ENCODE measurements around the gene TRPM2. TPM values are rescaled to one million over a fixed set of nuclear protein-coding genes. Genes with fewer than 3 reads are reported as not detected.

TRPM2 gene
- total RNA-seq, 3 donors from 2014 or later = 1.5 to 10.3 (median 7.2) TPM

DNA sequence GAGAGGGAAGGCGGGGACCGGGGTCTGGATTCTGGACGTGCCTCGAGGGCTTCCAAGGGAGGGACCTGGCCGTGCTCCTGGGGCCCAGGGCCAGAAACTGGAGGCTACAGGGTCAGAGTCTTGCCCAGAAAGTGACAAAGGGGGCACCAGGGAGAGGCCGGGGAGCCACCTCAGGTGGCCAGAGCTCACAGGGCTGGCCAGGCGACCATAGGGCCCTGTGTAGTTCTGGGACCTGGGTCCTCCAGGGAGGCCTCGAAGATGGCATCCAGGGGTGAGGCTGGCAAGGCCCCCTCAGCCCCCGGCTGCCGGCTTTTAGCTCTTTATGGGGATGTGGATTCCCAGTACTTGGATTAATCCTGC, 87.6 kb downstream of the TRPM2 start:
- peak in 1 of 3 donors; percentile 30 for DNase-seq
- Histone ChIP-seq H3K4me3 (no peak overlapping the region), H3K4me1 (ENCODE audit: low read depth) (no peaks in the 10 kb centered on the region), H3K9me3 (no peaks in the 10 kb centered on the region), H3K36me3 (ENCODE audit: low read depth) (no peaks in the 10 kb centered on the region)
- TF ChIP-seq, protein P1, sequence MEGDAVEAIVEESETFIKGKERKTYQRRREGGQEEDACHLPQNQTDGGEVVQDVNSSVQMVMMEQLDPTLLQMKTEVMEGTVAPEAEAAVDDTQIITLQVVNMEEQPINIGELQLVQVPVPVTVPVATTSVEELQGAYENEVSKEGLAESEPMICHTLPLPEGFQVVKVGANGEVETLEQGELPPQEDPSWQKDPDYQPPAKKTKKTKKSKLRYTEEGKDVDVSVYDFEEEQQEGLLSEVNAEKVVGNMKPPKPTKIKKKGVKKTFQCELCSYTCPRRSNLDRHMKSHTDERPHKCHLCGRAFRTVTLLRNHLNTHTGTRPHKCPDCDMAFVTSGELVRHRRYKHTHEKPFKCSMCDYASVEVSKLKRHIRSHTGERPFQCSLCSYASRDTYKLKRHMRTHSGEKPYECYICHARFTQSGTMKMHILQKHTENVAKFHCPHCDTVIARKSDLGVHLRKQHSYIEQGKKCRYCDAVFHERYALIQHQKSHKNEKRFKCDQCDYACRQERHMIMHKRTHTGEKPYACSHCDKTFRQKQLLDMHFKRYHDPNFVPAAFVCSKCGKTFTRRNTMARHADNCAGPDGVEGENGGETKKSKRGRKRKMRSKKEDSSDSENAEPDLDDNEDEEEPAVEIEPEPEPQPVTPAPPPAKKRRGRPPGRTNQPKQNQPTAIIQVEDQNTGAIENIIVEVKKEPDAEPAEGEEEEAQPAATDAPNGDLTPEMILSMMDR (IDR thresholded peaks at IDR 0.05) = no peak
- no peak for ATAC-seq
- intact Hi-C loops (cut with DNase I, micrococcal nuclease) = no loop called here

DNA sequence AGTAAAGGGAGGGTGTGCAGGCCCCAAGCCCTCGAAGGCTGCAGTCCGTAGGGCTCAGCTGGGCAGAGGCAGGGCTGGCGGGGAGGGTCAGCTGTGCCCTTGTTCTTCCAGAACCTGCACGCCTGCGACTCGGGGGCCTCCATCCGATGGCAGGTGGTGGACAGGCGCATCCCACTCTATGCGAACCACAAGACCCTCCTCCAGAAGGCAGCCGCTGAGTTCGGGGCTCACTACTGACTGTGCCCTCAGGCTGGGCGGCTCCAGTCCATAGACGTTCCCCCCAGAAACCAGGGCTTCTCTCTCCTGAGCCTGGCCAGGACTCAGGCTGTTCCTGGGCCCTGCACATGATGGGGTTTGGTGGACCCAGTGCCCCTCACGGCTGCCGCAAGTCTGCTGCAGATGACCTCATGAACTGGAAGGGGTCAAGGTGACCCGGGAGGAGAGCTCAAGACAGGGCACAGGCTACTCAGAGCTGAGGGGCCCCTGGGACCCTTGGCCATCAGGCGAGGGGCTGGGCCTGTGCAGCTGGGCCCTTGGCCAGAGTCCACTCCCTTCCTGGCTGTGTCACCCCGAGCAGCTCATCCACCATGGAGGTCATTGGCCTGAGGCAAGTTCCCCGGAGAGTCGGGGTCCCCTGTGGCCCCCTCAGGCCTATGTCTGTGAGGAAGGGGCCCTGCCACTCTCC, 88.3 kb downstream of the TRPM2 start:
- ATAC-seq = no peak
- intact Hi-C loops (cut with DNase I, micrococcal nuclease) = no loop called here
- no peak for DNase-seq
- Histone ChIP-seq H3K4me1 (ENCODE audit: low read depth) (no peaks in the 10 kb centered on the region), H3K9me3 (no peaks in the 10 kb centered on the region), H3K36me3 (ENCODE audit: low read depth) (no peaks in the 10 kb centered on the region), H3K4me3 (no peak overlapping the region)
- TF ChIP-seq, protein P1 (IDR thresholded peaks at IDR 0.05) = no peak

DNA sequence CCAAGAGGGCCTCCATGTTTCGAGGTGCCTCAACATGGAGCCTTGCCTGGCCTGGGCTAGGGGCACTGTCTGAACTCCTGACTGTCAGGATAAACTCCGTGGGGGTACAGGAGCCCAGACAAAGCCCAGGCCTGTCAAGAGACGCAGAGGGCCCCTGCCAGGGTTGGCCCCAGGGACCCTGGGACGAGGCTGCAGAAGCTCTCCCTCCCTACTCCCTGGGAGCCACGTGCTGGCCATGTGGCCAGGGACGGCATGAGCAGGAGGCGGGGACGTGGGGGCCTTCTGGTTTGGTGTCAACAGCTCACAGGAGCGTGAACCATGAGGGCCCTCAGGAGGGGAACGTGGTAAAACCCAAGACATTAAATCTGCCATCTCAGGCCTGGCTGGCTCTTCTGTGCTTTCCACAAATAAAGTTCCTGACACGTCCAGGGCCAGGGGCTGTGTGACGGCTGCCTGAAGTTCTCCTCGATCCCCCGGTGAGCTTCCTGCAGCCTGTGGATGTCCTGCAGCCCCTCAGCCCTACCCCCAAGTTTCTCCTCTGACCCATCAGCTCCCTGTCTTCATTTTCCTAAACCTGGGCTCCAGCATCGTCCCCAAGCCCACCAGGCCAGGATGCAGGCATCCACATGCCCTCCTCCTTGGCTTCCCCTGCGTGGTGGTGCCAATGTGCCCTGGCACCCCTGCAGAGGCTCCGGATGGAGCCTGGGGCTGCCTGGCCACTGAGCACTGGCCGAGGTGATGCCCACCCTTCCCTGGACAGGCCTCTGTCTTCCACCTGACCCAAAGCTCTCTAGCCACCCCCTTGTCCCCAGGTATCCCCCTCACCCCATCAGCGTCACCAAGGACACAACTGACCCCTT, 89.1 kb downstream of the TRPM2 start:
- ATAC-seq (no peak), DNase-seq (no peak)
- Histone ChIP-seq H3K9me3 (no peaks in the 10 kb centered on the region), H3K4me1 (ENCODE audit: low read depth) (no peaks in the 10 kb centered on the region), H3K36me3 (ENCODE audit: low read depth) (no peaks in the 10 kb centered on the region), H3K4me3 (no peak overlapping the region)
- TF ChIP-seq, protein P1 (IDR thresholded peaks at IDR 0.05) = no peak
- intact Hi-C loops (cut with DNase I, micrococcal nuclease) = no loop called here

DNA sequence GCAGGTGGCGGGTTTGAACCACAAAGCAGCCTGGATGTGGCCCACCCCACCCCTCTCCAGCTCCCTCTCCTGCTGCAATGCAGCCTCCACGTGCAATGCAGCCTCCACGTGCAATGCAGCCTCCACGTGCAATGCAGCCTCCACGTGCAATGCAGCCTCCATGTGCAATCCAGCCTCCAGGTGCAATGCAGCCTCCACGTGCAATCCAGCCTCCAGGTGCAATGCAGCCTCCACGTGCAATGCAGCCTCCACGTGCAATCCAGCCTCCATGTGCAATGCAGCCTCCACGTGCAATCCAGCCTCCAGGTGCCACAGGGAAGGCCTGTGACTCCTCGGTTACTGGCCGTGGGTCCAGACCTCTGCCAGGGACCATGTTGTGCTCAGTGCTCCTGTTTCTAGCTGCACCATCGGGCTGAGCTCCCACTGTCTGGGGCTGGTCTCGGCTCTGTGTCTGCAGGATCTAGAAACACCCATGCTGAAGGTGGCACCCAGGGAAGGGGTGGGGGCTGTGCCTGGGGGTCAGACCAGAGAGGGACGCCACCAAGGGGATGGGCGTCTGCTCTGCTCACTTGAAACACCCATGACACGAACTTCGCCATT, 90.0 kb downstream of the TRPM2 start:
- Histone ChIP-seq H3K4me1 (ENCODE audit: low read depth) (no peaks in the 10 kb centered on the region), H3K4me3 (no peak overlapping the region), H3K36me3 (ENCODE audit: low read depth) (no peaks in the 10 kb centered on the region), H3K9me3 (no peaks in the 10 kb centered on the region)
- ATAC-seq (no peak), DNase-seq (peak in 1 of 3 donors; percentile 13)
- intact Hi-C loops (cut with DNase I, micrococcal nuclease) = no loop called here
- TF ChIP-seq, protein P1 (IDR thresholded peaks at IDR 0.05) = no peak

DNA sequence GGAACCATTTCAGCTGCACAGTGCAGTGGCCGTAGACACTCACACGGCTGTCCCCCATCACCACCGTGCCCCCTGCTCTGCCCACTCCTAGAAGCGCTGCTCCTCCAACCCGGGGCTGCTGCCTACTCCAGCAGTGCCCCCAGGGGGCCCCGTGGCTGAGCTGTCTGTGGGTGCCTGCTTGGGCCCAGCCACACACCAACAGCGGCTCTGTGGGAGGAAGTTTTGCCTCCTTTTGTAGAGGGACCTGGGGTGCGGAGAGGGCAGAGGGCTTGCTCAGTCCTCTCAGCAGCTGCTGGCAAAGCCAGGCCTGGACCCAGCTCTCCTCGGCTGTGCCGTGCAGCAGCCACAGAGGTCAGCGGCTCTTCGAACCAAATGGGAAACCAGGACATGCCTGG, 90.5 kb downstream of the TRPM2 start:
- H3K4me1 ChIP-seq (ENCODE audit: low read depth) = no peaks in the 10 kb centered on the region
- no peak overlapping the region for H3K4me3 ChIP-seq
- no peaks in the 10 kb centered on the region for H3K36me3 ChIP-seq (ENCODE audit: low read depth)
- intact Hi-C loops (cut with DNase I, micrococcal nuclease) = no loop called here
- no peak for ATAC-seq
- no peaks in the 10 kb centered on the region for H3K9me3 ChIP-seq
- TF ChIP-seq, protein P1 (IDR thresholded peaks at IDR 0.05) = no peak
- no peak for DNase-seq

Measured in mucosa of descending colon (tissue), 3 donors.